HepG2 (cell line): ENCODE results near the gene UBALD1. TPM values are rescaled to one million over a fixed set of nuclear protein-coding genes. Genes with fewer than 3 reads are reported as not detected.

Experiments used
- ETV5 ChIP-seq: IDR thresholded peaks from 2 replicates; pipeline ENCODE4 v1.6.1; 2018; ENCODE audit warnings: missing biosample characterization, missing genetic modification reagents, inconsistent platforms, borderline replicate concordance
- GLI4 ChIP-seq: sonication (generic); formaldehyde crosslinking; IDR thresholded peaks from 2 replicates; pipeline ENCODE4 v1.5.1; 2020; ENCODE audit warnings: missing genetic modification reagents, mild to moderate bottlenecking, moderate library complexity, borderline replicate concordance
- HOXD1 ChIP-seq: sonication (generic); formaldehyde crosslinking; IDR thresholded peaks from 2 replicates; pipeline ENCODE4 v1.5.0; 2020; ENCODE audit warnings: missing genetic modification reagents
- MED13 ChIP-seq: sonication (generic); formaldehyde crosslinking; IDR thresholded peaks from 2 replicates; pipeline ENCODE4 v1.5.0; 2020; ENCODE audit warnings: missing genetic modification reagents
- RBM39 ChIP-seq: fragments of 200-400 bp; formaldehyde crosslinking; IDR thresholded peaks from one replicate; pipeline ENCODE4 v1.6.1; 2018; ENCODE audit warnings: antibody characterized with exemption, mild to moderate bottlenecking, low read depth, low read length; ENCODE audit not compliant: poor library complexity, severe bottlenecking
- TBX3 ChIP-seq: fragments of 450-650 bp; IDR thresholded peaks from 2 replicates; pipeline ENCODE4 v1.6.1; 2017; ENCODE audit warnings: antibody characterized with exemption, mild to moderate bottlenecking, inconsistent platforms, borderline replicate concordance
- ZFP82 ChIP-seq: sonication (generic); formaldehyde crosslinking; IDR thresholded peaks from 2 replicates; pipeline ENCODE4 v1.5.1; 2020; ENCODE audit warnings: mild to moderate bottlenecking, missing genetic modification reagents, borderline replicate concordance
- ZKSCAN5 ChIP-seq: sonication (generic); formaldehyde crosslinking; IDR thresholded peaks from 2 replicates; pipeline ENCODE4 v1.5.1; 2020; ENCODE audit warnings: mild to moderate bottlenecking, missing genetic modification reagents
- ZNF496 ChIP-seq: sonication (generic); formaldehyde crosslinking; IDR thresholded peaks from 2 replicates; pipeline ENCODE4 v1.8.1; 2023; ENCODE audit warnings: mild to moderate bottlenecking, moderate library complexity, missing genetic modification reagents; ENCODE audit not compliant: insufficient replicate concordance
- ZNF720 ChIP-seq: sonication (generic); formaldehyde crosslinking; IDR thresholded peaks from 2 replicates; pipeline ENCODE4 v1.4.0; 2020; ENCODE audit warnings: missing genetic modification reagents
- ZNF749 ChIP-seq: sonication (generic); formaldehyde crosslinking; IDR thresholded peaks from 2 replicates; pipeline ENCODE4 v1.8.0; 2022; ENCODE audit warnings: mild to moderate bottlenecking, missing genetic modification reagents, moderate library complexity, borderline replicate concordance
- polyA plus RNA-seq, 8 experiments: library from polyadenylated mRNA; depleted of rRNA in 3 of 8; stranded (reverse) in 7 of 8; unstranded in 1 of 8; fragments of >200 nt; fragmentation: Illumina TruSeq in 4 of 8; extraction: Trizol in 4 of 8; gene quantifications; 2 replicates each; pipeline versions ENCODE4 v1.2.1 to v1.2.3, GENCODE V29; 2011 to 2016; ENCODE audit warnings: low read depth in 4 of 8, missing spikeins in 1 of 8, mixed read lengths in 1 of 8; ENCODE audit not compliant: insufficient read depth in 1 of 8
- total RNA-seq, 5 experiments: library from RNA; depleted of rRNA; stranded (reverse); fragments of >200 nt; fragmentation: Illumina TruSeq; extraction: Trizol; gene quantifications; 2 replicates each; pipeline ENCODE4 v1.2.3, GENCODE V29; 2016; ENCODE audit warnings: low read depth in 1 of 5
- TF ChIP-seq, protein P1 (sequence below): sonication (generic); formaldehyde crosslinking; IDR thresholded peaks from 2 replicates; pipeline ENCODE4 v1.4.0; 2020; ENCODE audit warnings: low read depth, mild to moderate bottlenecking, missing genetic modification reagents
- TF ChIP-seq, protein P2 (sequence below): sonication (generic); formaldehyde crosslinking; IDR thresholded peaks from 2 replicates; pipeline ENCODE4 v1.4.0; 2020; ENCODE audit warnings: missing genetic modification reagents
- TF ChIP-seq, protein P3 (sequence below): sonication (generic); formaldehyde crosslinking; IDR thresholded peaks from 2 replicates; pipeline ENCODE4 v1.4.0; 2020; ENCODE audit warnings: mild to moderate bottlenecking, low read depth, missing genetic modification reagents
- TF ChIP-seq, protein P4 (sequence below): sonication (generic); formaldehyde crosslinking; IDR thresholded peaks from 2 replicates; pipeline ENCODE4 v1.9.0; 2021; ENCODE audit warnings: missing genetic modification reagents, borderline replicate concordance
- TF ChIP-seq, protein P5 (sequence below): sonication (generic); formaldehyde crosslinking; IDR thresholded peaks from 2 replicates; pipeline ENCODE4 v1.4.0; 2020; ENCODE audit warnings: low read depth, missing genetic modification reagents
- TF ChIP-seq, protein P6 (sequence below), 2 experiments: sonication (generic) in 1 of 2; formaldehyde crosslinking in 1 of 2; IDR thresholded peaks; 2 replicates each; pipeline versions ENCODE4 v1.4.0 to v1.6.1; 2018 to 2020; ENCODE audit warnings: missing genetic modification reagents in 2 of 2, borderline replicate concordance in 1 of 2, low read depth in 1 of 2, mild to moderate bottlenecking in 1 of 2, missing biosample characterization in 1 of 2

UBALD1 gene
- total and polyA plus RNA-seq, 2 of the 13 experiments (the other 11 are each of a cell fraction or from before 2014, with no cell fraction given) = 6.8 to 12.3 TPM

DNA sequence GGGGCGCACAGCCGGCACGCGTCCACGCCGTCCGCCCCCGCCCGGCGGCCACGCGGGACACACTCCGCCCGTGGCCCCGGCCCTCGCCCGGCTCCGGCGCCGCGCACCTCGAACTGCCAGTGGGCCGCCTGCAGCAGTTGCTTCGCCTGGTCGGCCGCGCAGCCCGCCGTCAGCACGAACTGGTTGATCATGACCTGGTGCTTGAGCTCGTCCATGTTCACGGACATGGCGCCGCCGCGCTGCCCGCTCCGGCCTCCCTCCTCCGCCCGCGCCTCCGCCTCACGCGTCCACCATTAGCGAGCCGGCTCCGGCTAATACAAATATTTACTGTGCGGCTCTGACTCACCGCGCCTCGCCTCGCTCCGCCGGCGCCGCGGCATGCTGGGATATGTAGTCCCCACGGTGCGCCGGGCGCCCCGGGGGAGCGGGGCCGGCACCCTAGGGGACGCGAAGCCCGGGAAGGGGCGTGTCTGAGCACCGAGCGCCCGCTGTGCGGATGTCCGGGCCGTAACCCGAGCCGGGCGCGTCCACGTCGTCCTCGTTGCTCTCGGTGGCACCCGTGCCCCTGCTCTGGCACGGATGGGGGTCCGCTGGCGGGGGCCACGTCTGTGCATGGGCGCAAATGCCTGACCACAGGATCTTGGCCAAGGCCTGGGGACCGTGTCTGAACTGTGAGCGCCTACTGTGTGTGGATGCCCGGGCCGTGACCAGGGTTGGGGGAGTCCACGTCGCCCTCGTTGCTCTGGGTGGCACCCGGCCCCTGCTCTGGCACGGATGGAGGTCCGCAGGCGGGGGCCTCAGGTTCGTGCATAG, at the start of gene UBALD1 (continued):
- TF ChIP-seq, protein P1, sequence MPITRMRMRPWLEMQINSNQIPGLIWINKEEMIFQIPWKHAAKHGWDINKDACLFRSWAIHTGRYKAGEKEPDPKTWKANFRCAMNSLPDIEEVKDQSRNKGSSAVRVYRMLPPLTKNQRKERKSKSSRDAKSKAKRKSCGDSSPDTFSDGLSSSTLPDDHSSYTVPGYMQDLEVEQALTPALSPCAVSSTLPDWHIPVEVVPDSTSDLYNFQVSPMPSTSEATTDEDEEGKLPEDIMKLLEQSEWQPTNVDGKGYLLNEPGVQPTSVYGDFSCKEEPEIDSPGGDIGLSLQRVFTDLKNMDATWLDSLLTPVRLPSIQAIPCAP (CRISPR knock-in tag) = no peak
- TF ChIP-seq GLI4 (CRISPR knock-in tag) (no peak), RBM39 (no peak), ZNF720 (CRISPR knock-in tag) (no peak), ZNF749 (CRISPR knock-in tag) (no peak), ETV5 (peak; percentile 79; the same call in 1 of the 2 replicates), HOXD1 (CRISPR knock-in tag) (peak; percentile 91), ZFP82 (CRISPR knock-in tag) (peak; percentile 44; the same call in 1 of the 2 replicates), ZNF496 (CRISPR knock-in tag) (no peak), ZKSCAN5 (CRISPR knock-in tag) (no peak), MED13 (peak; percentile 69; the same call in 1 of the 2 replicates), TBX3 (peak; percentile 64; the same call in 1 of the 2 replicates)
- TF ChIP-seq, protein P2, sequence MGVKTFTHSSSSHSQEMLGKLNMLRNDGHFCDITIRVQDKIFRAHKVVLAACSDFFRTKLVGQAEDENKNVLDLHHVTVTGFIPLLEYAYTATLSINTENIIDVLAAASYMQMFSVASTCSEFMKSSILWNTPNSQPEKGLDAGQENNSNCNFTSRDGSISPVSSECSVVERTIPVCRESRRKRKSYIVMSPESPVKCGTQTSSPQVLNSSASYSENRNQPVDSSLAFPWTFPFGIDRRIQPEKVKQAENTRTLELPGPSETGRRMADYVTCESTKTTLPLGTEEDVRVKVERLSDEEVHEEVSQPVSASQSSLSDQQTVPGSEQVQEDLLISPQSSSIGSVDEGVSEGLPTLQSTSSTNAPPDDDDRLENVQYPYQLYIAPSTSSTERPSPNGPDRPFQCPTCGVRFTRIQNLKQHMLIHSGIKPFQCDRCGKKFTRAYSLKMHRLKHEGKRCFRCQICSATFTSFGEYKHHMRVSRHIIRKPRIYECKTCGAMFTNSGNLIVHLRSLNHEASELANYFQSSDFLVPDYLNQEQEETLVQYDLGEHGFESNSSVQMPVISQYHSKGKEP (CRISPR knock-in tag) = no peak
- TF ChIP-seq, protein P3, sequence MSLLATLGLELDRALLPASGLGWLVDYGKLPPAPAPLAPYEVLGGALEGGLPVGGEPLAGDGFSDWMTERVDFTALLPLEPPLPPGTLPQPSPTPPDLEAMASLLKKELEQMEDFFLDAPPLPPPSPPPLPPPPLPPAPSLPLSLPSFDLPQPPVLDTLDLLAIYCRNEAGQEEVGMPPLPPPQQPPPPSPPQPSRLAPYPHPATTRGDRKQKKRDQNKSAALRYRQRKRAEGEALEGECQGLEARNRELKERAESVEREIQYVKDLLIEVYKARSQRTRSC = no peak
- TF ChIP-seq, protein P4, sequence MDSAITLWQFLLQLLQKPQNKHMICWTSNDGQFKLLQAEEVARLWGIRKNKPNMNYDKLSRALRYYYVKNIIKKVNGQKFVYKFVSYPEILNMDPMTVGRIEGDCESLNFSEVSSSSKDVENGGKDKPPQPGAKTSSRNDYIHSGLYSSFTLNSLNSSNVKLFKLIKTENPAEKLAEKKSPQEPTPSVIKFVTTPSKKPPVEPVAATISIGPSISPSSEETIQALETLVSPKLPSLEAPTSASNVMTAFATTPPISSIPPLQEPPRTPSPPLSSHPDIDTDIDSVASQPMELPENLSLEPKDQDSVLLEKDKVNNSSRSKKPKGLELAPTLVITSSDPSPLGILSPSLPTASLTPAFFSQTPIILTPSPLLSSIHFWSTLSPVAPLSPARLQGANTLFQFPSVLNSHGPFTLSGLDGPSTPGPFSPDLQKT = no peak
- TF ChIP-seq, protein P5, sequence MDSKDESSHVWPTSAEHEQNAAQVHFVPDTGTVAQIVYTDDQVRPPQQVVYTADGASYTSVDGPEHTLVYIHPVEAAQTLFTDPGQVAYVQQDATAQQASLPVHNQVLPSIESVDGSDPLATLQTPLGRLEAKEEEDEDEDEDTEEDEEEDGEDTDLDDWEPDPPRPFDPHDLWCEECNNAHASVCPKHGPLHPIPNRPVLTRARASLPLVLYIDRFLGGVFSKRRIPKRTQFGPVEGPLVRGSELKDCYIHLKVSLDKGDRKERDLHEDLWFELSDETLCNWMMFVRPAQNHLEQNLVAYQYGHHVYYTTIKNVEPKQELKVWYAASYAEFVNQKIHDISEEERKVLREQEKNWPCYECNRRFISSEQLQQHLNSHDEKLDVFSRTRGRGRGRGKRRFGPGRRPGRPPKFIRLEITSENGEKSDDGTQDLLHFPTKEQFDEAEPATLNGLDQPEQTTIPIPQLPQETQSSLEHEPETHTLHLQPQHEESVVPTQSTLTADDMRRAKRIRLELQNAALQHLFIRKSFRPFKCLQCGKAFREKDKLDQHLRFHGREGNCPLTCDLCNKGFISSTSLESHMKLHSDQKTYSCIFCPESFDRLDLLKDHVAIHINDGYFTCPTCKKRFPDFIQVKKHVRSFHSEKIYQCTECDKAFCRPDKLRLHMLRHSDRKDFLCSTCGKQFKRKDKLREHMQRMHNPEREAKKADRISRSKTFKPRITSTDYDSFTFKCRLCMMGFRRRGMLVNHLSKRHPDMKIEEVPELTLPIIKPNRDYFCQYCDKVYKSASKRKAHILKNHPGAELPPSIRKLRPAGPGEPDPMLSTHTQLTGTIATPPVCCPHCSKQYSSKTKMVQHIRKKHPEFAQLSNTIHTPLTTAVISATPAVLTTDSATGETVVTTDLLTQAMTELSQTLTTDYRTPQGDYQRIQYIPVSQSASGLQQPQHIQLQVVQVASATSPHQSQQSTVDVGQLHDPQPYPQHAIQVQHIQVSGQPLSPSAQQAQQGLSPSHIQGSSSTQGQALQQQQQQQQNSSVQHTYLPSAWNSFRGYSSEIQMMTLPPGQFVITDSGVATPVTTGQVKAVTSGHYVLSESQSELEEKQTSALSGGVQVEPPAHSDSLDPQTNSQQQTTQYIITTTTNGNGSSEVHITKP (CRISPR knock-in tag) = peak; percentile 68; the same call in 1 of the 2 replicates
- TF ChIP-seq, protein P6, sequence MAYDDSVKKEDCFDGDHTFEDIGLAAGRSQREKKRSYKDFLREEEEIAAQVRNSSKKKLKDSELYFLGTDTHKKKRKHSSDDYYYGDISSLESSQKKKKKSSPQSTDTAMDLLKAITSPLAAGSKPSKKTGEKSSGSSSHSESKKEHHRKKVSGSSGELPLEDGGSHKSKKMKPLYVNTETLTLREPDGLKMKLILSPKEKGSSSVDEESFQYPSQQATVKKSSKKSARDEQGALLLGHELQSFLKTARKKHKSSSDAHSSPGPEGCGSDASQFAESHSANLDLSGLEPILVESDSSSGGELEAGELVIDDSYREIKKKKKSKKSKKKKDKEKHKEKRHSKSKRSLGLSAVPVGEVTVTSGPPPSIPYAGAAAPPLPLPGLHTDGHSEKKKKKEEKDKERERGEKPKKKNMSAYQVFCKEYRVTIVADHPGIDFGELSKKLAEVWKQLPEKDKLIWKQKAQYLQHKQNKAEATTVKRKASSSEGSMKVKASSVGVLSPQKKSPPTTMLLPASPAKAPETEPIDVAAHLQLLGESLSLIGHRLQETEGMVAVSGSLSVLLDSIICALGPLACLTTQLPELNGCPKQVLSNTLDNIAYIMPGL (CRISPR knock-in tag; IDR thresholded peaks at IDR 0.05; ENCODE audit: borderline replicate concordance in 1 of 2, low read depth in 1 of 2) = peak in 1 of 2 experiments; percentile 76; a peak in 2 of 4 replicates
